Activated T-cell treated with anti-CD3 and anti-CD28 coated beads, Interleukin-2, amount 50 U/mL, for 72 hours (primary cell): ENCODE data around the gene RBSN. TPM values are rescaled to one million over a fixed set of nuclear protein-coding genes. Genes with fewer than 3 reads are reported as not detected.

Experiments
- ATAC-seq, 2 donors: fragments of 150-1000 bp; cut with Tn5 transposase; replicated peaks in 1 of 2; 2 replicates each; pipeline ENCODE4 v1.10.0; 2021; ENCODE audit warnings: moderate library complexity in 2 of 2, mild to moderate bottlenecking in 1 of 2
- DNase-seq, 2 donors: peaks; one replicate each; pipeline ENCODE4 v3.0.0; 2021 to 2022; ENCODE audit warnings: mixed read lengths in 1 of 2
- H3K27ac Mint-ChIP-seq: one replicate; pipeline ENCODE4 v1.8.0; 2022; ENCODE audit warnings: mild to moderate bottlenecking, moderate library complexity, mixed read lengths
- H3K27me3 Mint-ChIP-seq: one replicate; pipeline ENCODE4 v1.8.0; 2022; ENCODE audit warnings: low read depth, mixed read lengths
- H3K36me3 Mint-ChIP-seq, 2 donors: one replicate each; pipeline ENCODE4 v1.8.0; 2022; ENCODE audit warnings: mixed read lengths in 2 of 2, mild to moderate bottlenecking in 1 of 2; ENCODE audit not compliant: insufficient read depth in 2 of 2
- H3K4me1 Mint-ChIP-seq: one replicate; pipeline ENCODE4 v1.8.0; 2022; ENCODE audit warnings: low read depth, mixed read lengths
- H3K4me3 Mint-ChIP-seq, 2 donors: one replicate each; pipeline ENCODE4 v1.8.0; 2022; ENCODE audit warnings: mild to moderate bottlenecking in 2 of 2, mixed read lengths in 2 of 2, moderate library complexity in 2 of 2
- H3K9me3 Mint-ChIP-seq, 2 donors: one replicate each; pipeline ENCODE4 v1.8.0; 2022; ENCODE audit warnings: mixed read lengths in 2 of 2
- total RNA-seq, 2 donors: library from RNA; stranded (reverse); gene quantifications; one replicate each; pipeline ENCODE4 v1.2.3, GENCODE V29; 2022

RBSN gene
- total RNA-seq, 2 donors from 2014 or later: 13.0 to 15.4 TPM

GRCh38 chr3:15064299-15064834 is 34.6 kb downstream of the RBSN start:
- DNase-seq (peak; percentile 20 to 25), ATAC-seq (peak; percentile 1 to 8)
- no peaks in the 10 kb centered on the region for H3K9me3 Mint-ChIP-seq
- peak overlapping the region; percentile 92 to 96 for H3K4me3 Mint-ChIP-seq
- no peaks in the 10 kb centered on the region for H3K27me3 Mint-ChIP-seq
- peaks cover 35% of the 10 kb centered on the region for H3K4me1 Mint-ChIP-seq
- peak overlapping the region; percentile 62 for H3K27ac Mint-ChIP-seq
- peaks cover 0 to 2% of the 10 kb centered on the region in 2 donors for H3K36me3 Mint-ChIP-seq

- Mint-ChIP-seq H3K27me3 (no peaks in the 10 kb centered on the region), H3K9me3 (no peaks in the 10 kb centered on the region), H3K36me3 (peaks cover 0 to 4% of the 10 kb centered on the region in 2 donors), H3K4me3 (peak overlapping the region; percentile 92 to 96), H3K4me1 (peaks cover 36% of the 10 kb centered on the region), H3K27ac (peak overlapping the region; percentile 62)
- ATAC-seq: no peak
- DNase-seq: no peak
These were observed 35.2 kb downstream of the RBSN start for GRCh38 chr3:15063656-15064286.

- Mint-ChIP-seq H3K4me3 (peak overlapping the region; percentile 92 to 96), H3K36me3 (peaks cover 2 to 9% of the 10 kb centered on the region in 2 donors), H3K9me3 (no peaks in the 10 kb centered on the region), H3K27me3 (no peaks in the 10 kb centered on the region), H3K27ac (peak overlapping the region; percentile 50), H3K4me1 (peaks cover 39% of the 10 kb centered on the region)
- no peak for ATAC-seq
- DNase-seq: no peak
These were observed 35.7 kb downstream of the RBSN start for GRCh38 chr3:15063238-15063637.

GRCh38 chr3:15060029-15060428 is 38.9 kb downstream of the RBSN start:
- DNase-seq (no peak), ATAC-seq (no peak)
- peaks cover 49% of the 10 kb centered on the region for H3K4me1 Mint-ChIP-seq
- peaks cover 5 to 15% of the 10 kb centered on the region in 2 donors for H3K36me3 Mint-ChIP-seq
- H3K9me3 Mint-ChIP-seq: no peaks in the 10 kb centered on the region
- H3K27me3 Mint-ChIP-seq: no peaks in the 10 kb centered on the region
- H3K27ac Mint-ChIP-seq: peak overlapping the region; percentile 58
- no peak overlapping the region for H3K4me3 Mint-ChIP-seq

- no peaks in the 10 kb centered on the region for H3K9me3 Mint-ChIP-seq
- DNase-seq (no peak), ATAC-seq (no peak)
- peaks cover 62% of the 10 kb centered on the region for H3K4me1 Mint-ChIP-seq
- no peaks in the 10 kb centered on the region for H3K27me3 Mint-ChIP-seq
- H3K27ac Mint-ChIP-seq: peak overlapping the region; percentile 6
- peaks cover 5 to 19% of the 10 kb centered on the region in 2 donors for H3K36me3 Mint-ChIP-seq
- H3K4me3 Mint-ChIP-seq: no peak overlapping the region
These were observed 42.1 kb downstream of the RBSN start for GRCh38 chr3:15056676-15057404.

- no peaks in the 10 kb centered on the region for H3K9me3 Mint-ChIP-seq
- no peaks in the 10 kb centered on the region for H3K27me3 Mint-ChIP-seq
- H3K4me3 Mint-ChIP-seq: peak overlapping the region; percentile 41 to 64
- ATAC-seq: peak; percentile 93
- H3K36me3 Mint-ChIP-seq: peaks cover 5 to 24% of the 10 kb centered on the region in 2 donors
- peaks cover 73% of the 10 kb centered on the region for H3K4me1 Mint-ChIP-seq
- H3K27ac Mint-ChIP-seq: peak overlapping the region; percentile 79
- DNase-seq: peak; percentile 70 to 77
These were observed 43.9 kb downstream of the RBSN start for GRCh38 chr3:15055019-15055557.

GRCh38 chr3:15053541-15053940 is 45.4 kb downstream of the RBSN start:
- Mint-ChIP-seq H3K4me1 (peaks cover 66% of the 10 kb centered on the region), H3K36me3 (peaks cover 5 to 20% of the 10 kb centered on the region in 2 donors), H3K4me3 (no peak overlapping the region), H3K27me3 (no peaks in the 10 kb centered on the region), H3K9me3 (no peaks in the 10 kb centered on the region), H3K27ac (peak overlapping the region; percentile 58)
- ATAC-seq (no peak), DNase-seq (no peak)

GRCh38 chr3:15052335-15053242 is 46.4 kb downstream of the RBSN start:
- Mint-ChIP-seq H3K27ac (no peak overlapping the region), H3K36me3 (peaks cover 3 to 14% of the 10 kb centered on the region in 2 donors)

GRCh38 chr3:15051531-15051930 is 47.4 kb downstream of the RBSN start:
- Mint-ChIP-seq H3K27ac (no peak overlapping the region), H3K4me3 (no peak overlapping the region), H3K36me3 (peaks cover 2 to 11% of the 10 kb centered on the region in 2 donors), H3K27me3 (no peaks in the 10 kb centered on the region), H3K4me1 (peaks cover 56% of the 10 kb centered on the region), H3K9me3 (no peaks in the 10 kb centered on the region)
- ATAC-seq: peak; percentile 63 to 70
- DNase-seq: peak; percentile 44 to 56

More at GRCh38 chr3:15052335-15053242, 46.4 kb downstream of the RBSN start:
- peaks cover 62% of the 10 kb centered on the region for H3K4me1 Mint-ChIP-seq
- H3K27me3 Mint-ChIP-seq: no peaks in the 10 kb centered on the region
- no peak for ATAC-seq
- no peaks in the 10 kb centered on the region for H3K9me3 Mint-ChIP-seq
- DNase-seq: no peak
- no peak overlapping the region for H3K4me3 Mint-ChIP-seq

- no peak for DNase-seq
- H3K9me3 Mint-ChIP-seq: no peaks in the 10 kb centered on the region
- H3K36me3 Mint-ChIP-seq: peaks cover 2 to 11% of the 10 kb centered on the region in 2 donors
- peaks cover 52% of the 10 kb centered on the region for H3K4me1 Mint-ChIP-seq
- peak overlapping the region; percentile 10 for H3K27ac Mint-ChIP-seq
- H3K27me3 Mint-ChIP-seq: no peaks in the 10 kb centered on the region
- ATAC-seq: no peak
- H3K4me3 Mint-ChIP-seq: no peak overlapping the region
These were observed 48.4 kb downstream of the RBSN start for GRCh38 chr3:15050405-15051092.

- Mint-ChIP-seq H3K4me1 (peaks cover 49% of the 10 kb centered on the region), H3K9me3 (no peaks in the 10 kb centered on the region), H3K36me3 (peaks cover 1 to 14% of the 10 kb centered on the region in 2 donors), H3K4me3 (no peak overlapping the region), H3K27ac (peak overlapping the region; percentile 27), H3K27me3 (no peaks in the 10 kb centered on the region)
- no peak for ATAC-seq
- no peak for DNase-seq
These were observed 49.4 kb downstream of the RBSN start for GRCh38 chr3:15049584-15049983.

- no peak for DNase-seq
- H3K4me1 Mint-ChIP-seq: peaks cover 20% of the 10 kb centered on the region
- peaks cover 1 to 15% of the 10 kb centered on the region in 2 donors for H3K36me3 Mint-ChIP-seq
- no peak for ATAC-seq
- peak overlapping the region; percentile 42 for H3K27ac Mint-ChIP-seq
- no peaks in the 10 kb centered on the region for H3K9me3 Mint-ChIP-seq
- no peak overlapping the region for H3K4me3 Mint-ChIP-seq
- H3K27me3 Mint-ChIP-seq: no peaks in the 10 kb centered on the region
These were observed 53.3 kb downstream of the RBSN start for GRCh38 chr3:15045667-15046066.
